ENCODE measurements around the gene BAG3. TPM values are rescaled to one million over a fixed set of nuclear protein-coding genes. Genes with fewer than 3 reads are reported as not detected.
A peak's percentile ranks its signal among the peaks of the same experiment; 100 is the strongest.

Gene BAG3
- total and polyA plus RNA-seq, 2 of the 4 experiments (the other 2 are of a cell fraction), result 5.4 to 42.5 TPM

GRCh38 chr10:119663866-119664698 lies 12.9 kb downstream of the BAG3 start (continued):
- TF ChIP-seq CHD1 (IDR thresholded peaks at IDR 0.05; ENCODE audit: low read depth, low read length) (no peak), CEBPB (IDR thresholded peaks at IDR 0.05; ENCODE audit: low read depth, low read length) (no peak)

GRCh38 chr10:119665901-119666708 lies 14.9 kb downstream of the BAG3 start:
- Histone ChIP-seq H2AK5ac (ENCODE audit: low read depth, low read length) (peak overlapping the region; percentile 84), H3K18ac (ENCODE audit: low read depth, low read length) (peak overlapping the region; percentile 3; the same call in 1 of the 2 replicates), H3K9ac (ENCODE audit: low read depth, low read length) (no peak overlapping the region), H4K20me1 (ENCODE audit: insufficient read depth, low read length) (peaks cover 90% of the 10 kb centered on the region), H3K23ac (ENCODE audit: low read depth, low read length) (peak overlapping the region; percentile 81), H3K36me3 (ENCODE audit: control insufficient read depth, insufficient read depth, low read length) (peaks cover 14% of the 10 kb centered on the region), H2BK5ac (ENCODE audit: low read depth, low read length, poor library complexity, severe bottlenecking) (peak overlapping the region; percentile 78), H4K5ac (ENCODE audit: low read depth, low read length) (no peak overlapping the region), H4K8ac (ENCODE audit: low read depth in 2 of 2, low read length in 2 of 2) (peak overlapping the region in 1 of 2 experiments; percentile 72; a peak in 1 of 4 replicates), H3K9me1 (ENCODE audit: insufficient read depth, low read length) (peaks cover 36% of the 10 kb centered on the region), H2BK120ac (ENCODE audit: low read depth, low read length) (peak overlapping the region; percentile 55), H3K27ac (ENCODE audit: insufficient read depth, low read length) (peak overlapping the region; percentile 66), H3K9me3 (ENCODE audit: control insufficient read depth, insufficient read depth, low read length) (no peaks in the 10 kb centered on the region), H3K79me1 (ENCODE audit: low read depth in 1 of 2, low read length in 2 of 2) (peaks cover 9 to 86% of the 10 kb centered on the region in 2 experiments), H4K91ac (ENCODE audit: insufficient read depth, low read depth, low read length) (peak overlapping the region; percentile 4; the same call in 1 of the 2 replicates), H3K4ac (ENCODE audit: low read depth, low read length) (peak overlapping the region; percentile 59), H2BK15ac (ENCODE audit: low read depth, low read length) (peak overlapping the region; percentile 43; the same call in 1 of the 3 replicates), H3K56ac (ENCODE audit: extremely low read depth, insufficient read depth, low read length) (0 out of 2 replicates have a peak overlapping the region, but pooled peaks have one; percentile 17), H2AK9ac (replicated peaks; ENCODE audit: low read depth, low read length, poor library complexity) (peak overlapping the region; percentile 22), H3K14ac (replicated peaks; ENCODE audit: low read depth, low read length) (peak overlapping the region; percentile 40; the same call in 1 of the 2 replicates), H3K4me1 (ENCODE audit: control insufficient read depth, insufficient read depth, low read length) (peaks cover 40% of the 10 kb centered on the region), H3K4me2 (ENCODE audit: low read depth, low read length) (peak overlapping the region; percentile 29), H2BK20ac (ENCODE audit: low read depth, low read length) (peak overlapping the region; percentile 16), H2AFZ (replicated peaks; ENCODE audit: low read length, poor library complexity) (no peak overlapping the region), H3K4me3 (ENCODE audit: insufficient read depth, low read depth, low read length) (no peak overlapping the region), H3K27me3 (ENCODE audit: control insufficient read depth, insufficient read depth, low read length) (no peaks in the 10 kb centered on the region)
- DNase-seq, result peak; percentile 36
- WGBS, 2 experiments (ENCODE audit: extremely low coverage in 2 of 2, insufficient read length in 1 of 2), result 66% methylated on average over 11 of the region's 14 CpGs; no CpG with 5 or more reads in 1 of the 2 experiments
- ChIA-PET POLR2A (ENCODE audit: unreplicated experiment) (no interaction called here), CTCF (no interaction called here)
- dilution Hi-C loops (cut with HindIII; ENCODE audit: low sequenced_read_pairs, unreplicated experiment) (no loop called here), intact Hi-C loops (cut with micrococcal nuclease) (no loop called here), in situ Hi-C loops (cut with MboI; ENCODE audit: low sequenced_read_pairs) (no loop called here)
- BruUV-seq (replicated peaks), result no TSS peak
- ATAC-seq (ENCODE audit: low read depth), result peak; percentile 9; the same call in 1 of the 2 replicates
- TF ChIP-seq RAD21 (IDR thresholded peaks at IDR 0.05; ENCODE audit: low read length) (no peak), CHD1 (IDR thresholded peaks at IDR 0.05; ENCODE audit: low read depth, low read length) (no peak), SMC3 (IDR thresholded peaks at IDR 0.05; ENCODE audit: low read depth, low read length) (no peak), MAZ (IDR thresholded peaks at IDR 0.05; ENCODE audit: borderline replicate concordance, low read depth, low read length) (no peak), USF2 (IDR thresholded peaks at IDR 0.05; ENCODE audit: low read depth, low read length) (no peak), RCOR1 (IDR thresholded peaks at IDR 0.05; ENCODE audit: insufficient replicate concordance, low read length) (no peak), MAFK (IDR thresholded peaks at IDR 0.05; ENCODE audit: low read depth, low read length) (no peak), RFX5 (IDR thresholded peaks at IDR 0.05; ENCODE audit: low read depth, low read length) (no peak), FOS (IDR thresholded peaks at IDR 0.05; ENCODE audit: low read depth, low read length) (no peak), MXI1 (IDR thresholded peaks at IDR 0.05; ENCODE audit: borderline replicate concordance, low read depth, low read length) (no peak)
